Astrocyte of the spinal cord (primary cell): ENCODE measurements around the gene CADM3.

ENCODE experiments used
- DNase-seq: peaks from one replicate; pipeline ENCODE4 v3.0.0; 2011; ENCODE audit warnings: low read depth, low spot score
- H3K4me3 ChIP-seq: 2 replicates; pipeline ENCODE4 v1.5.1; 2011; ENCODE audit warnings: low read depth, mild to moderate bottlenecking, low read length, moderate library complexity
- CTCF ChIP-seq: IDR thresholded peaks from 2 replicates; pipeline ENCODE4 v1.5.1; 2012; ENCODE audit warnings: low read depth, mild to moderate bottlenecking, low read length, inconsistent platforms
- in situ Hi-C: cut with HindIII; loops from 2 replicates; pipeline ENCODE4 v1.10.0; 2017; ENCODE audit warnings: low sequenced_read_pairs

The CADM3 gene

GRCh38 chr1:159181328-159182024 is 10.1 kb downstream of the CADM3 start:
- in situ Hi-C loops, result no loop called here
- DNase-seq, result no peak

GRCh38 chr1:159184201-159184600 is 12.8 kb downstream of the CADM3 start:
- H3K4me3 ChIP-seq, result no peak overlapping the region
- in situ Hi-C loops, result no loop called here
- DNase-seq, result no peak
- no peak for TF ChIP-seq CTCF

More at GRCh38 chr1:159181328-159182024, 10.1 kb downstream of the CADM3 start:
- TF ChIP-seq CTCF, result no peak
- H3K4me3 ChIP-seq, result no peak overlapping the region

GRCh38 chr1:159185121-159185520 is 13.7 kb downstream of the CADM3 start:
- no peak overlapping the region for H3K4me3 ChIP-seq
- in situ Hi-C loops, result no loop called here
- TF ChIP-seq CTCF, result no peak
- no peak for DNase-seq

GRCh38 chr1:159187033-159187432 is 15.6 kb downstream of the CADM3 start:
- H3K4me3 ChIP-seq, result no peak overlapping the region
- DNase-seq, result no peak
- in situ Hi-C loops, result no loop called here
- TF ChIP-seq CTCF, result no peak

- in situ Hi-C loops, result no loop called here
- H3K4me3 ChIP-seq, result no peak overlapping the region
- no peak for DNase-seq
- TF ChIP-seq CTCF, result no peak
These were observed 16.4 kb downstream of the CADM3 start for GRCh38 chr1:159187647-159188374.

GRCh38 chr1:159188375-159188788 is 17.0 kb downstream of the CADM3 start:
- TF ChIP-seq CTCF, result no peak
- no peak for DNase-seq
- in situ Hi-C loops, result no loop called here
- H3K4me3 ChIP-seq, result no peak overlapping the region
